Dedifferentiated amniotic fluid mesenchymal stem cell (primary cell): ENCODE results near the gene ELAVL3.
"Not testable (repeated sequence)": the region's sequence is repeated elsewhere in the genome, so short reads cannot be mapped to it uniquely, and the experiment has no call there.

ENCODE experiments used
- DNase-seq: peaks from one replicate; pipeline ENCODE4 v3.0.0-alpha.2; 2016; ENCODE audit errors: extremely low spot score

ELAVL3 gene

GRCh38 chr19:11406703-11407236 lies 74.1 kb downstream of the ELAVL3 start:
- not testable (repeated sequence) for DNase-seq

- DNase-seq = no peak
These were observed 74.8 kb downstream of the ELAVL3 start for GRCh38 chr19:11405846-11406643.

GRCh38 chr19:11404588-11405222 lies 76.1 kb downstream of the ELAVL3 start:
- DNase-seq = no peak

GRCh38 chr19:11401808-11402543 lies 78.9 kb downstream of the ELAVL3 start:
- DNase-seq = no peak
